OCI-LY1 (cell line): Measurements from ENCODE around the gene TM4SF4.

ENCODE experiments used
- CTCF ChIP-seq: fragments of 200-600 bp; sonication (generic), shearing (Covaris generic); IDR thresholded peaks from 2 replicates; pipeline ENCODE4 v1.5.1; 2017; ENCODE audit warnings: mild to moderate bottlenecking, antibody characterized with exemption, low read length, moderate library complexity, mixed read lengths
- EZH2 ChIP-seq: fragments of 200-600 bp; sonication (generic), shearing (Covaris generic); IDR thresholded peaks from 2 replicates; pipeline ENCODE4 v1.8.0; 2017; ENCODE audit warnings: borderline replicate concordance, mixed run types, mild to moderate bottlenecking, antibody characterized with exemption, low read length, moderate library complexity, mixed read lengths

DNA sequence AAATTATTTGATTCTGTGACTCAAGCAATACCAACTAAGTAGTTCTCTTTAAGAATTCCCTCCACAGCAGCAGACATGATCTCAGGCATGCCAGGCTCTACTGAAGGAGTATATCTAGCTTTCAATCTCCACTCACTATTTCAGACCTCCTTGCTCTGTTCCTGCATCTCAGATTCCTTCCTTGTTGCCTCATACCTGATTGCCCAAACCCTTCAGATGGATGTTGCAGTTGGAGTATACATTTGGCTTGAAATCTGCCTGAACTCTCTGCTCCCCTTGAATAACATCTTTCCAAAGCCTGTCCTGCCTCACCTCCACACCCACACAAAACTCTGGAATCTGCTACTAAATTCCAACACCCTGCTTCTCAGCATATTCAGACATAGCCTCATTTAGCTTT is 19.8 kb upstream of the TM4SF4 start:
- TF ChIP-seq CTCF (no peak), EZH2 (no peak)
